Measurements from ENCODE around the gene VIPR2. TPM values are rescaled to one million over a fixed set of nuclear protein-coding genes. Genes with fewer than 3 reads are reported as not detected.
A peak's percentile ranks its signal among the peaks of the same experiment; 100 is the strongest.

Gene VIPR2
- total RNA-seq, 1 donor from 2014 or later: 0.07 TPM

GRCh38 chr7:159027056-159027788 is 117.4 kb downstream of the VIPR2 start:
- Mint-ChIP-seq H3K27ac (ENCODE audit: unreplicated experiment) (peak overlapping the region; percentile 66), H3K4me3 (ENCODE audit: unreplicated experiment) (no peak overlapping the region), H3K4me1 (ENCODE audit: low read depth) (peaks cover 39% of the 10 kb centered on the region), H3K27me3 (ENCODE audit: low read depth) (peaks cover 15% of the 10 kb centered on the region), H3K9me3 (ENCODE audit: low read depth) (no peaks in the 10 kb centered on the region), H3K36me3 (ENCODE audit: low read depth) (no peaks in the 10 kb centered on the region)
- no peak for DNase-seq (ENCODE audit: low spot score)
- no peak for TF ChIP-seq CTCF (IDR thresholded peaks at IDR 0.05)

DNA sequence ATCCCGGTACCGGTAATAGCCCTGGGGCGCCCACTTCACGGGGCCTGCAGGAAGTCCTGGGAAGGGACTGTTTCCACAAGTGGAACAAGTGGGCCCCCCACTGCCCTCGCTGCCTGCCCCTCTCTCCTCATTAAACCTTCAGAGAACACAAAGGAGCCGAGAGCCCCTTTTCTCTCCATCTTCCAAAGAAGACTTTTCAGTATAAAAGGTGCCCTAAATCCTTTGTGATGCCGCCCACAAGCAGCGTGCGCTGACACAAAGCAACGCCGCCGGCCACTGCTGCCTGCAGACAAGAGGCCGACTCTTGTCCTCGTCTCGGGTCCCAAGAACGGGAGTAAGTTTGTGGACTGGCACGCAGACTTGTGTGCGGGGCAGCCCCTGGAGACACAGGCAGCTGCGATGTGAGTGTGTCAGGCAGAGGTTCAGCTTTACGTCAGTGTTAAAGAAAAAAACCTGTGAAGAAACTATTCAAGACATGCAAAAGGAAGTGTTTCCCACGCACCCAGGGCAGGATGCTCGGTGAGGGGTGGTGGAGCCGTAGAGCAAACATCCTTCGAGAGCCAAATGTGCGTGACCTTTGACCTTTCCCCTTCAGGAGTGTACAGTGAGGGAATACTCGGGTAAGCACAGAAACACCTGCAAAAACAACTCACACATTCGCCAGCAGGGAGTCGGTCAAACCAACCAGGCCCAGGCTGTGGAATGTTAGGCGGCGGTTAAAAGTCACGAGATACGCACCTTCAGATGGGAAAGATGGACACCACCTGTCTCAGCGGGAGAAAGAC is 118.2 kb downstream of the VIPR2 start:
- Mint-ChIP-seq H3K27ac (ENCODE audit: unreplicated experiment) (peak overlapping the region; percentile 66), H3K27me3 (ENCODE audit: low read depth) (peaks cover 15% of the 10 kb centered on the region), H3K4me3 (ENCODE audit: unreplicated experiment) (no peak overlapping the region), H3K36me3 (ENCODE audit: low read depth) (no peaks in the 10 kb centered on the region), H3K4me1 (ENCODE audit: low read depth) (peaks cover 42% of the 10 kb centered on the region), H3K9me3 (ENCODE audit: low read depth) (no peaks in the 10 kb centered on the region)
- DNase-seq (ENCODE audit: low spot score): peak; percentile 78
- no peak for TF ChIP-seq CTCF (IDR thresholded peaks at IDR 0.05)

DNA sequence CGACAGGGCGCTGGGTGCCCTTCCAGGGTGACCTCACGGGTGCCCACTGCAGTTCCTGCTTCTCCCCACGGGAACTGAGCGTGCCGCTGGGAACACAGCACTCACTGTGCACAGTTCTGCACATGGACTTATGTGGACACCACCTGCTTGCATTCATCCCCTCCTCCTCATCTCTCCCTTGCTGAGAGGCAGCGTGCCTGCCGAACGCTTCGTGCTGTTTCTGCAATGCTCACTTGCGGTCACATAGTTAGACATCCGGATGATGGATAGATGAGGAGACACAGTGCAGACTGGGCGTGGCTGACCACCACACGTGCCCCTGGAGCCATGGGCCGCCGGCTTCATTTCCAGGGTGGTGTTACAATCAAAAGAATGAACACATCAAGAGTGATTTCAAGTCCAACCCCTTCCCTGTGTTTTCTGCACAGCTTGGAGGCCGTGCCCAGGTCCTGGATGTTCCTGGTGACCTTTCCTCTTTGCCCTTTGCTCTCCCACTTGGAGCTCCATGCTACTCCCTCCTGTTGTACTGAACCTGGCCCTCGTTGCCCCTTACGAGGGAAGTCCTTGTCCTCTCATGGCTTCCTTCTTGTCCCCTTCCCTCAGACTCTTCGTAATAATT is 119.4 kb downstream of the VIPR2 start:
- Mint-ChIP-seq H3K4me1 (ENCODE audit: low read depth) (peaks cover 35% of the 10 kb centered on the region), H3K36me3 (ENCODE audit: low read depth) (no peaks in the 10 kb centered on the region), H3K9me3 (ENCODE audit: low read depth) (no peaks in the 10 kb centered on the region), H3K4me3 (ENCODE audit: unreplicated experiment) (no peak overlapping the region), H3K27ac (ENCODE audit: unreplicated experiment) (no peak overlapping the region), H3K27me3 (ENCODE audit: low read depth) (peaks cover 15% of the 10 kb centered on the region)
- DNase-seq (ENCODE audit: low spot score): no peak
- no peak for TF ChIP-seq CTCF (IDR thresholded peaks at IDR 0.05)

DNA sequence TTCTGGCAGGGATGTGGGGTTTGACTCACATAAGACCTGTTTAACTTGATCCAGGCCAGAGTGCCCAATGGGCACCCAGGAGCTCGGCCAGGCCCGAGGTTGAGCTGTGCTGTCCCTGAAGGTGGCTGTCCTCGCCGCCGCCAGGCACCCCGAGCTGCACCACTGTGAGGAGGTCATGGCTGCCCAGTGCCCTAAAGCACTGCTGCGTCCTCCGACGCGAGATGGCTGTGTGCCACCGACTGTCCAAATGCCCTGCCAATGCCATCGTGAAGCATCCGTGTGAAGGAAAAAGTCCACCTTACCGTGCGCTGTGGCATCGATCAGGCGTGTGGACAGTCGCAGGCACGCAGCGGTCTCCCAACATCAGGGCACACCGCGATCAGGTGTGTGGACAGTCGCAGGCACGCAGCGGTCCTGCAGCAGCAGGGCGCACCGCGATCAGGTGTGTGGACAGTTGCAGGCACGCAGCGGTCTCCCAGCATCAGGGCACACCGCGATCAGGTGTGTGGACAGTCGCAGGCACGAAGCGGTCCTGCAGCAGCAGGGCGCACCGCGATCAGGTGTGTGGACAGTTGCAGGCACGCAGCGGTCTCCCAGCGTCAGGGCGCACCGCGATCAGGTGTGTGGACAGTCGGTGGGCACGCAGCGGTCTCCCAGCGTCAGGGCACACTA is 120.3 kb downstream of the VIPR2 start:
- H3K4me3 Mint-ChIP-seq (ENCODE audit: unreplicated experiment): no peak overlapping the region
- no peaks in the 10 kb centered on the region for H3K9me3 Mint-ChIP-seq (ENCODE audit: low read depth)
- no peaks in the 10 kb centered on the region for H3K36me3 Mint-ChIP-seq (ENCODE audit: low read depth)
- peaks cover 15% of the 10 kb centered on the region for H3K27me3 Mint-ChIP-seq (ENCODE audit: low read depth)
- peak; percentile 81 for DNase-seq (ENCODE audit: low spot score)
- H3K4me1 Mint-ChIP-seq (ENCODE audit: low read depth): peaks cover 34% of the 10 kb centered on the region
- H3K27ac Mint-ChIP-seq (ENCODE audit: unreplicated experiment): no peak overlapping the region
- no peak for TF ChIP-seq CTCF (IDR thresholded peaks at IDR 0.05)

GRCh38 chr7:159023746-159024145 is 120.9 kb downstream of the VIPR2 start:
- H3K9me3 Mint-ChIP-seq (ENCODE audit: low read depth): no peaks in the 10 kb centered on the region
- no peaks in the 10 kb centered on the region for H3K36me3 Mint-ChIP-seq (ENCODE audit: low read depth)
- peaks cover 15% of the 10 kb centered on the region for H3K27me3 Mint-ChIP-seq (ENCODE audit: low read depth)
- DNase-seq (ENCODE audit: low spot score): peak; percentile 78
- H3K27ac Mint-ChIP-seq (ENCODE audit: unreplicated experiment): no peak overlapping the region
- peaks cover 40% of the 10 kb centered on the region for H3K4me1 Mint-ChIP-seq (ENCODE audit: low read depth)
- no peak for TF ChIP-seq CTCF (IDR thresholded peaks at IDR 0.05)
- H3K4me3 Mint-ChIP-seq (ENCODE audit: unreplicated experiment): no peak overlapping the region

Measured in chondrocyte (in vitro differentiated cells).